HG03521 (cell line): ENCODE data around the gene ERC1.
"Not testable (repeated sequence)": the region's sequence is repeated elsewhere in the genome, so short reads cannot be mapped to it uniquely, and the experiment has no call there.

Source experiments
- ATAC-seq: cut with Tn5 transposase; IDR thresholded peaks from one replicate; pipeline ENCODE4 v1.9.1; 2021; ENCODE audit warnings: mild to moderate bottlenecking, moderate library complexity; ENCODE audit not compliant: unreplicated experiment

Gene ERC1

DNA sequence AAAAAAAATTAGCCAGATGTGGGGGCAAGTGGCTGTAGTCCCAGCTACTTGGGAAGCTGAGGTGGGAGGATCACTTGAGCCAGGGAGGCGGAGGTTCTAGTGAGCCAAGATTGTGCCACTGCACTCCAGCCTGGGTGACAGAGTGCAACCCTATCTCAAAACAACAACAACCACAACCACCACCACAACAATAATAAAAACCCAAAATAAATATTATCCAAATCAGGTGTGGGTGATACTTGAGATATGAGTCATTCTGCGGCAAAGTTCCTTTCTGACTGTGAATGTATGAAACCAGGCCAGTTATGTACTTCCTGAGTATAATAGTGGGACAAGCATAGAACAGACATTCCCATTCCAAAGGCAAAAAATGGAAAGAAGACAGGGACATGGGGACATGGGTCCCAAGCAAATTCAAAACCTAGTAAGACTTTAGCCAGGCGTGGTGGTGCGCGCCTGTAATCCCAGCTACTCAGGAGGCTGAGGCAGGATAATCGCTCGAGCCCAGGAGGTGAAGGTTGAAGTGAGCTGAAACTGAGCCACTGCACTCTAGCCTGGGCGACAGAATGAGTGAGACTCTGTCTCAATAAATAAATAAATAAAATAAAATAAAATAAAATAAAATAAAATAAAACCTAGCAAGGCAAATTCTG lies 9.7 kb upstream of the ERC1 start:
- ATAC-seq: no peak

DNA sequence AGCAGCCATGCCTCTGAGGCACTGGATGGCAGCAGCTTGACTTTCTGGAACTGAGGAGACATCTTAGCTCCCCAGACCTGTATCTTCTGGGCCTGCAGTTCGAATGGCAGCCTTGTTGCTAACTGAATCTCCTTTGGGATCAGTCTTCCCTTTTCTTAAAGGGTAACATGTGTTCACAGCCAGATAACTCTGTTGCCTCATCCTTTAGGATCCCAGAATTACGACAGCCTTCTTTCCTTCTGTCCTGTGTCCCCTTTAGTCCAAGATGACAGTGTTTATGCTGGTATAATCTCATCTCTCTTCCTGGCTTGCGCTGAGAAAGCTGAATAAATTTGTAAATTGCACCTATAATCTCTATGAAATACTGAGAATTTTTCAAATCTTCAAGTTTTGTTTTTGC lies 9.1 kb upstream of the ERC1 start:
- no peak for ATAC-seq

DNA sequence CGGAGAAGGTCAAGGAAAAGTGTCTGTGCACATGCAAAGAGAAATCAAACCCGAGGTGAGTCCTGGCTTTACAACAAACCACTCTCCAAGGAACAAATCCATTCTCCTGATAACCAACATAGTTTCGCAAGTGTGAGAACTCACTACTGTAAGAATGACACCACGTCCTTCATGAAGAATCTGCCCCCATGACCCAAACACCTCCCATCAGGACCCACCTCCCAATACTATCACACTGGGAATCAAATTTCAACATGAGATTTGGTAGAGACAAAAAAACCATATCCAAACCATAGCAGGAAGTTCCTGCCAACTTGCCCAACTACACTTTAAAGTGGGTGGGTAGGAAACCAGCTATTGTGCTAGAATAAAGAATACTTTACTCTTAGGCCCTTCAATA lies 2.4 kb upstream of the ERC1 start:
- ATAC-seq: no peak

DNA sequence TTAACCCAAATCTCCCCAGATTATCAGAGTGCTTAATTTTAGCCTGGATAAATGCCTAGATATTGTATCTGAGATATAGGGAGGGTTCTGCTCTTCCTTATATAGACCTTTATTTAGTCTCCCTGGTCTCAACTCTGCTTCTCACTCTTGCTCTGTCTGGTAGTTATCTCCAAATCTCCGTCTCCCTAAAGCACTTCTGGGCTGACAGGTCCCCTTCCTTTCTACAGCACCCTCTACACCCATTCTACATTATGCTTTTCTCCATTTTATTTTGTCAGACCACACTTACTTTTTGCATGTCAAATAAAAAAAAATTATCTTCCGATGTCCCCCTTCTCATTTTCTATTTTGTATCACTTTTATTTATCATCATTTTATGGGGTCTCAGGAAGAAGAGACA lies 2.0 kb upstream of the ERC1 start:
- ATAC-seq: no peak

DNA sequence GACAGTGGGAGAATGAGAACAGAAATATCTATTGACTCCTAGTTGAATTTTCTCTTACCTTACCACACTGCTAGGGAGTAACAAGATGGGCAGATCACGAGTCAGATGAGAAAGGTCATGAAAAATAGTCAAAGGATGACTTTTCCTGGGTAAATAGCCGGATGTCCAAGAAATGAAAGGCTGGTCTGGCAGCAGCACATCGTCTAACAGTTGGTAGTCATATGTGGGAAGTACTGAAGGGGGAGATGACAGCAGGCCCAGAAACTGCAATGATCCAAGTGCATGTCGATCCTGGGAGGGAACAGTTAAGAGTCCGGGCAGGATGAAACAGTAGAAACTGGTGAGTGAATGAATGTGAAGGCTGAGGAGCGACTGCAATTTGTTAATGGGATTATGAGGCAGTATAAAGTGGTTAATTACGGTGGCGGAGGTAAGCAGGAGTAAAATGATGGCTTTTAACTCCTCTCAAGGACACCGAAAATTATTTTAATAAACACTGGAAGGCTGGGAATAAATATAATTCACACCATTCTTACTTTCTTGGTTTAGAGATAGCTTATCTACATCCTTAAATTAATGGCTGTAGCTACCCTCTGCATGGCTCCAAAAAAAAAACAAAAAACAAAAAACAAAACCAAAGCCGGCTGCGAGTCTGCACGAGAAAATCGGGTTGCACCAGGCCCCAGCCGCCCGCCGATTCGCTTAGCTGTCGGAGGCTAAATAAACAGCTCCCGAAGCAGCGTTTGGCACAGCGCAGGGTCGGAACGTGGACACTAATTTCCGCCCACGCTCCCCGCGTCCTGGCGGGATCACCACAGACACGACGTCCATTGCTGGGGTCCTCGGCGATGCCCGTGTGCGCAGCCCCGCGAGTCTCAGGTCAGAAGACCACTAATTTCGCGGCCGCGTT lies 1.0 kb upstream of the ERC1 start:
- peak; percentile 6 for ATAC-seq

DNA sequence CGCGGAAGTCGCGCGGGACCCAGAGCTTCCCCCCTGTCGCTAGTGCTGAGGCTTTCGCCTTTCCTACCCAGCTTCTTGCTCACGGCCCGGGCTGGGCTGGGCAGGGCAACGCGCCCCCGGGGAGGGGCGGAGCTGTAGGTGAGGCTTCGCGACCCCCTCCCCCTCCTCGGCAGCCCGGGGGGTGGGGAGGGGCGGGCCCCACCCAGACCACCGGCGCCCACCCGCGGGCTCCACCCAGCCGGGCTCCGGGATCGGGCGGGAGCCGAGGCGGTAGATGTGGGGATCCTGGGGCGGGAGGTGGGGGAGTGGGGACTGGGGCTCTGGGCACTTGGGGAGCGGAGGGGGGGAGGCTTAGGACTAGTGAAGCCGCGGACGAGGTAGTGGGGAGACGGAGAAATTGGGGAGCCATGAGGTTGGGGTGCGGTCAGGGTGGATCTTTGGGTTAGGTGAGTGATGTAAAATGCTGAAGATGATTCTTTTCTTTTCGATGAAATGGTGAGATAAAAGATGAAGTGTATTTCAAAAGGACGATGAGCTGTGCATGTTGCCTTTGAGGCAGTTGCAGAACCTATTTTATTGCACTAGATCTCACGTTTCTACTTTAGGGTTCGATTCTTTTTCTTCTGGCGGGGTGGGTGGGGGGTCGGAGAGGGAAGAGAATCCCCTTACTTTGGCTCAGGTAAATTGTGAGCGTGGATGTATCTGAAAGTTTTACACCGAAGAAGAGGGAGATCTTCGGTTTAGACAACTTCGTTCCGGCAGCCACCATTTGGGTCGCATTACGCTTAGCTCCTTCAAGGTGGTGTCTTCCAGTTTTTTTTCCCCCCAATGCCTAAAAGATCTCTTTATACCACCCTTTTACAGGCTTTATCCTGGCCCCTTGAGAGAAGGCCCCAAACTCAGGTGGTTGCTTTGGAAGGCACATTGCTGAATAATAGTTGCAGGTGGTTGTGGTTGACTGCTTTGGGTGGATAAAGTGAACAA lies 619 bp downstream of the ERC1 start:
- ATAC-seq: no peak

DNA sequence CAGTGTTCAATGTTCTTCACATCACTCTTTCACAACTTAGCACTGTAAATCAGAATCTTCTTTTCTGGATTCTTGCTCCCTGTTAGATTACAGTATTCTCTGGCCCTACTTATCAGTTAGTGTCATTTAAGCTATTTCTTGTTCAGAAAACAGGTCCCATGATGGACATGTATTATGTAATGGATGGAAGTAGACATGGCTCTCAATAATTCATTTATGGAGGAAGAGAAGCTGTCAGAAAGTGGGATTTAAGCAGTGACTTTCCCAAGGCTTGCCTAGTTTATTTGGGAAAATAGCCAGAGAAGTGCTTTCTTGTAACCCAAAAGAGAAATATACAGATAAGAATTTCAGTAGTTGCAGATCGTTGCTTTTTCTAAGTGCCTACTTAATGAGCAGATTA lies 1.6 kb downstream of the ERC1 start:
- no peak for ATAC-seq

DNA sequence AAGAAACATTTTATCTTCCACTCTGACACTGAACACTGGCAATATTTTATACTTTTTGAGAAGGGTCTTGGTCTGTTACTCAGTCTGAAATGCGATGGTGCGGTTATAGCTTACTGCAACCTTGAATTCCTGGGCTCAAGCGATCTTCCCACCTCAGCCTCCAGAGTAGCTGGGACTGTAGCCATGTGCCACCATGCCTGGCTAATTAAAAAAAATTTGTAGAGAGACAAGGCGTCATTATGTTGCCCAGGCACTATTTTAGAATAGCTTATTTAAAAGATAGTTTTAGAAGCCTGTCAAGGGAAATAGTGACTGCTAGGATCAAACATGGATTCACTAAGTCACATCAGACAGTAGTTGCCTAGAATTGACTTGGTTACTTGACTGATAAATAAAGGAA lies 5.9 kb downstream of the ERC1 start:
- ATAC-seq: no peak

DNA sequence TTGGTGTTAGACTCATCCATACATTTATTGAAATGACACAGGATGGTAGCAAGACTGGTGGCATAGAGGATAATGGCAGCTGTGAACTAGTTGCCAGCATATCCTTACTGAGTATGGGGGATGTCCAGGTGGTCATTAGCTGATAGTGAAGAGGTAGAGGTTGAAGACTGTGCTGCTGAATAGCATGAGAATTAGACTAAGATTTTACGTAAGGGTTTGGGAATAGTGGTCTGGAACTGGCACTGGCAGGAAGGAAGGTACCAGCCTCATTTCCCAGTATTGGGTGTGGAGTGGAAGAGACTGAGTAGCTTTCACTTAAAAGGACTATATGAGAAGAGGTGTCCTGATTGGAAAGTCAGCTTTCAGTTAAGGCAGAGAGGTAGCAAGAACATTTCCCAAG lies 6.5 kb downstream of the ERC1 start:
- no peak for ATAC-seq

DNA sequence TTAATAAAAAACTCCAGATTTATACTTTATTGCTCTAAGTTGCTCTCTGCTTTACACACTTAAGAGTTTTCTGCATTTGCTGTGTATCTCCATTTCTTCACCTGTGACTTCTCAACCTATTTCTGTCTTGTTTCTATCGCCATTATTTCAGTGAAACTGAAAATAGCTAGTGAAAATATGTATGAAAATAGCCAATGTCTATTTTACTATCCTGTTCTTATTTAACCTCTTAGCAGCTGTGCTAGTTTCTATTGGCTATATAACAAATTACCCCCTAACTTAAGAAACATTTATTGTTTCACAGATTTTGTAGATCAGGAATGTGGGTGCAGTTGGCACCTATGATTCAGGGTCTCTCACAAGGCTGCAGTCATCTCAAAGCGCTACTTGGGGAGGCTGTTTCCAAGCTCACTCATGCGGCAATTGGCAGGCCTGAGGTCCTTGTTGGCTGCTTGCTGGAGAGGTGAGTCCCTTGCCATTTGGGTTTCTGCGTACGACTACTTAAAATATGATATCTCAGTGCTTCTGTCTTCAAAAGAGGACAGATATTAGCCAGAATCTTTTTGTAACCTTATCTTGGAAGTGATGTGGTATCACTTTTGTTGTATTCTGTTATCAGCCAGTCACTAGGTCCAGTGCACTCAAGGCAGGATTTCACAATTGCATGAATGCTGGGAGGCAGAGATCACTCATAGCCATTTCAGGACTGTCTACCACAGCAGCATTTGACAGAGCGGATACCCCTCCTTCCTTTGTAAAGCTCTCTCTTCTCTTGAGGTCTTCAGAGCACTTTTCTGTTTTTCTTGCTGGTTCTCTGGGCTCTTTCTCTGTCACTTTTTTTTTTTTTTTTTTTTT lies 7.2 kb downstream of the ERC1 start:
- ATAC-seq: peak; percentile 70

DNA sequence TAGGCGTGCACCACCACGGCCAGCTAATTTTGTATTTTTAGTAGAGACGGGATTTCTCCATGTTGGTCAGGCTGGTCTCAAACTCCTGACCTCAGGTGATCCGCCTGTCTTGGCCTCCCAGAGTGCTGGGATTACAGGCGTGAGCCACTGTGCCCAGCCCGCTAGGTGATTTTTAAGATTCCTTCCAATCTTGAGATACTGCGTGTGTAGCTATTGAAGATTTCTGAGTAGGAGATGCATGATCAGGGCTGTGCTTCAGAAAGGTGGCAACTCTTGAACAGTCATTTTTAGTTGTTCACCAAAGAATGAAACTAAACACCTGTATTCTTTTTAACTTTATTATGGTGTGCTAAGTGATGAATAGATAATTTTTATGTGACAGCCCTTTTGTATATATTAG lies 8.7 kb downstream of the ERC1 start:
- not testable (repeated sequence) for ATAC-seq

DNA sequence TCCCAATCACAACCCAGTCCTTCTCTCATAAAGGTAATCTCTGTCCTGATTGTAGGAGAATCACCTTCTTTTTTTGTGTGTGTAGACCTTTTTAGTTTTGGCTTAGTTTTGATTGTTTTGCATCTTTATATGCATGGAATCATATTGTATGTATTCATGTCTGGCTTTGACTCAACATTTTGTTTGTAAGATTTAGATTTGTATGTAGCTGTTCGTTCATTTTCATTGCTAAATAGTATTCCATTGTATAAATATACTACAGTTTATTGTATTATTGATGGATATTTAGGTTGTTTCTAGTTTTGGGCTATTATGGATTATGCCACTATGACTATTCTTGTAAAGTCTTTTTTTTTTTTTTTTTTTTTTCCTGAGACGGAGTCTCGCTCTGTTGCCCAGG lies 10.5 kb downstream of the ERC1 start:
- ATAC-seq: no peak

DNA sequence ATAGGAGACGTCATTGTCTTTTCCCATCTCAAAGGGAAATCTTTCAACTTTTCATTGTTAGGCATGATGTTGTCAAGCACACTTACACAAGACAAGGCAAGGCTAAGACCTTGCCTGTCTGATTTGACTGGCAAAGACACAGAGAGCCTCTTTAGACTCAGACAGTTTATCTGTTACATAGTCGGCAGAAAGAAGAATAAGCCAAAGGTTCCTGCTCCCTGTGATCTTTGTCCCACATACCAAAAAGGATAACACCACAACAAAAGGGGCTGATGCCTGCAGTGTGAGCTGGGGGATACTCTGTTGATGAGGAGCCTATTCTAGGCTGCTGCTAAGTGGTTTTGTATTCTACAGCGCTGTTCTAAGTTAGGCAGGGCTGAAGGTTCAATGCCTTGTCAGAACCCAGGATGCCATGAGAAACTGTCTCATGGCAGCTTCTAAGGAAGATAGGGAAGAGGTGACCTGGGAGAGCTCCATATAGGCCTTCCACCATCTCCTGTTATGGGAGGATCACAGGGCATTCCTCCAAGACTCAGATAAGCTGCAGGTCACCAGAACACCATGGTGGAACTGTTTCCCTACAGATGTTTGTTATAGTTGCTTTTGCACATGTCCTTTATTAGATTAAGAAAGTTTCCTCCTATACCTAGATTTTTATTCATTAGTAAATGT lies 12.7 kb downstream of the ERC1 start:
- ATAC-seq: no peak

DNA sequence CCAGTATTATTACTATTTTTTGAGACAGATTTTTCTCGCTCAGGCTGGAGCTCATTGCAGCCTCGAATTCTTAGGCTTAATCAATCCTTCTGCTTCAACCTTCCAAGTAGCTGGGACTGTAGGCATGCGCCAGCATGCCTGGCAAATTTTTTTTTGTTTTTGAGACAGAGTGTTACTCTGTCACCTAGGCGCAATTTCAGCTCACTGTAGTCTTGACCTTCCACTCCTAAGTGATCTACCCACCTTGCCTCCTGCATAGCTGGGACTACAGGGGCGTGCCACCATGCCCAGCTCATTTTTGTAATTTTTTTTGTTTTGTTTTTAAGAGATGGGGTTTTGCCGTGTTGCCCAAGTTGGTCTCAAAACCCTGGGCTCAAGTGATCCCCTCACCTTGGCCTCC lies 15.2 kb downstream of the ERC1 start:
- no peak for ATAC-seq

DNA sequence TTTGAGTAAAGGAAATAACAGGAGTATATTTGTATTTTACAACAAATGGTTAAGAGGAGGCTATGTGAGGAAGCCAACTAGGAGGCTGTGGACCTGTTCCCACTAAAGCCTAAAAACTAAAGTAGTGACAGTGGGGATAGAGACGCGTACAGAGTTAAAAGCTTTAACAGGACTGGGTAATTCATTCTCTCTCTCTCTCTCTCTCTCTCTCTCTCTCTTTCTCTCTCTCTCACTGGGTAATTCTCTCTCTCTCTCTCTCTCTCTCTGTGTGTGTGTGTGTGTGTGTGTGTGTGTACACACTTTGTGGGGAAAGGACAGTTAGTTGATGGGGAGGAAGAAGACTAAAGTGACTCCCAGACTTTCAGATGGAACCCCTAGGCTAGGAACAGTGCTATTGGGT lies 16.3 kb downstream of the ERC1 start:
- ATAC-seq: no peak

DNA sequence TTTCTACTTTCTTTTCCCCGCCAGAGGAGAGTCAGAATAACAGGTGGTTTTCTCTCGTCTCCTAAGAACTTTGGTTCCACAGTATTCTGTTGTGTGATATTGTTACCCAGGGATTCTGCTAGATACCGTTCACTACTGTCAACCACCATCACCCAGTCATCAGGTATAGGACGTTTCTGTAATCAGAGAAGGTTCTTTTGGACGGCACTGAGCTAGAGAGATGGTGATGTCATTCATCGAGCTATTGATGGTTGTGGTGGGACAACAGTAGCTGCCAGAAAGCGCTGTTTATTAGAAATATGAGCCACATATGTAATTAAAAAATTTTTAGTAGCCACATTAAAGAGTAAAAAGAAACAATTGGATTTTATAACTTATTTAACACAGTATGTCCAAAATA lies 17.0 kb downstream of the ERC1 start:
- ATAC-seq: no peak

DNA sequence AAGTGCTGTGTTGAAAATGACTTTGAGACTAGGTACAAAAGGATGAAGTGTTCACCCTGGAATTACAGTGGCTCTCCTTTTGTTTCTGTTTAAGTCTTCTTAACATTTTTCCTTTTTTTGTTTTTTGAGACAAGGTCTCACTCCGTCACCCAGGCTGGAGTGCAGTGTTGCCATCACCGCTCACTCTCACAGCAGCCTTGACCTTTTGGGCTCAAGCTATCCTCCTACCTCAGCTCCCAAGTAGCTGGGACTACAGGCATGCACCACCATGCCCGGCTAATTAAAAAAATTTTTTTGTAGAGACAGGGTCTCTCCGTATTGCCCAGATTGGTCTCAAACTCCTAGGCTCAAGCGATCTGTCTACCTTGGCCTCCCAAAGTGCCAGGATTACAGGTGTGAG lies 20.1 kb downstream of the ERC1 start:
- ATAC-seq: no peak

DNA sequence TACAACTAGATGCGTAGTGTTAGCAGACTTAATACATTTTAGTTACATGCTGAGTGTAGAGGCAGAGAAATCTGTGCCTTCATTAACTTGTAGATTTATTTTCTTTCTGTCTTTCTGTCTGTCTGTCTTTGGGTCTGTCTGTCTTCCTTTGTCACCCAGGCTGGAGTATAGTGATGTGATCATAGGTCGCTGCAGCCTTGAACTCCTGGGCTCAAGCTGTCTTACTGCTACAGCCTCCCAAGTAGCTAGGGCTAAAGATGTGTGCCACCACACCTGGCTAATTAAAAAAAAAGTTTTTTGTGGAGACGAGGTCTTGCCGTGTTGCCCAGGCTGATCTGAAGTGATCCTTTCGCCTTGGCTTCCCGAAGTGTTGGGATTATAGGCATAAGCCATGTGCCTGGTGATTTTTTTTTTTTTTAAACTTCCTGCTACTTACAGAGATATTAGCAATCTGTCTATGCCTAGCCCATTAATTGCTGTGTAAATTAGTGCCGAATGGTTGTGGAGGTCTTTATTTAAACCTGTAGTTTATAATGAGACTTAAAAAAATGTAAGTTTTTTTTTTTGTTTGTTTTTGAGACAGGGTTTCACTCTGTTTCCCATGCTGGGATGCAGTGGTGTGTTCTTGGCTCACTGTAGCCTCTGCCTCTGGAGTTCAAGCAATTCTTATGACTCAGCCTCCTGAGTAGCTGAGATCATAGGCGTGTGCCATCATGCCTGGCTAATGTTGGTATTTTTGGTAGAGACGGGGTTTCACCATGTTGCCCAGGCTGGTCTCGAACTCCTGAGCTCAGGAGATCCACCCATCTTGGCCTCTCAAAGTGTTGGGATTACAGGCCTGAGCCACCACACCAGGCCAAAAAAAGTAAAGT lies 22.8 kb downstream of the ERC1 start:
- no peak for ATAC-seq

DNA sequence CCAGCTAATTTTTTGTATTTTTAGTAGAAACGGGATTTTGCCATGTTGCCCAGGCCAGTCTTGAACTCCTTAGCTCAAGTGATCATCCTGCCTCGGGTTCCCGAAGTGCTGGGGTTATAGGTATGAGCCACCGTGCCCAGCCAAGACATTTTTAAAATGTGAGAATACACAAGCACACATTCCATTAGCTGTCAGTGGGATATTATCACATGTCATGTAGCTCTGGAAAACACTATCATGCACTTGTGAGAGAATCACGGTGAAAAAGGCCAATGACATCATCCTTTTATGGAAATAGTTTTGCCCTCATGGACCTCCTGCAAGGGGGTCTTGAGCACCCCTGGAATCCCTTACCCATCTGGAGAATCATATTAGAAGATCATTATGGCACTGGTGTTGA lies 28.3 kb downstream of the ERC1 start:
- no peak for ATAC-seq
